Transverse colon (tissue), 4 donors: Measurements from ENCODE around the gene TMEM147. TPM values are rescaled to one million over a fixed set of nuclear protein-coding genes. Genes with fewer than 3 reads are reported as not detected.

Experiments
- DNase-seq: peaks from one replicate; pipeline ENCODE4 v3.0.0-alpha.2; 2019
- H3K27ac ChIP-seq, 4 donors: fragments of 200-600 bp; sonication (generic); 2 replicates each; pipeline ENCODE4 v1.5.1; 2016 to 2018; ENCODE audit warnings: inconsistent platforms in 4 of 4
- H3K27me3 ChIP-seq: fragments of 200-600 bp; sonication (generic); 2 replicates; pipeline ENCODE4 v1.5.1; 2017; ENCODE audit warnings: inconsistent platforms
- H3K36me3 ChIP-seq, 4 donors: fragments of 200-600 bp; sonication (generic); 2 replicates each; pipeline ENCODE4 v1.5.1; 2017 to 2019; ENCODE audit warnings: inconsistent platforms in 4 of 4
- H3K4me1 ChIP-seq, 4 donors: fragments of 200-600 bp; sonication (generic); 2 replicates each; pipeline ENCODE4 v1.5.1; 2017 to 2020; ENCODE audit warnings: inconsistent platforms in 4 of 4
- H3K4me3 ChIP-seq, 4 donors: fragments of 200-600 bp; sonication (generic); 1 replicate in 1 of 4; 2 replicates in 3 of 4; pipeline versions ENCODE4 v1.5.1 to v1.6.1; 2017 to 2019; ENCODE audit warnings: inconsistent platforms in 4 of 4
- H3K9me3 ChIP-seq, 2 donors: fragments of 200-600 bp; sonication (generic); 2 replicates each; pipeline ENCODE4 v1.5.1; 2017 to 2019; ENCODE audit warnings: inconsistent platforms in 2 of 2
- EP300 ChIP-seq: sonication (generic); formaldehyde crosslinking; IDR thresholded peaks from one replicate; pipeline ENCODE4 v1.6.1; 2017; ENCODE audit warnings: antibody characterized with exemption, low read depth
- POLR2A ChIP-seq: fragments of 450-650 bp; IDR thresholded peaks from one replicate; pipeline ENCODE4 v1.6.1; 2016; ENCODE audit warnings: antibody characterized with exemption, mild to moderate bottlenecking, moderate library complexity
- POLR2AphosphoS5 ChIP-seq, 3 donors: sonication (generic); formaldehyde crosslinking; IDR thresholded peaks; one replicate each; pipeline ENCODE4 v1.6.1; 2016; ENCODE audit warnings: antibody characterized with exemption in 3 of 3
- WGBS, 2 donors: methylation state at CpG; one replicate each; pipeline ENCODE4 v1.1.5; 2018; ENCODE audit warnings: low coverage in 1 of 2; 5-methylcytosine and 5-hydroxymethylcytosine counted together
- in situ Hi-C, 4 donors: fragments of 200-750 bp; cut with MboI; loops; one replicate each; pipeline versions ENCODE4 v1.15.0 to v1.15.1; 2017; ENCODE audit warnings: low sequenced_read_pairs in 3 of 4, low pct_ligation_motif_present in 1 of 4, low pct_unique_long_range_greater_than_20kb in 1 of 4
- intact Hi-C: fragments of 100-400 bp; cut with DNase I; formaldehyde crosslinking; loops from one replicate; pipeline ENCODE4 v1.15.1; 2023; ENCODE audit warnings: low total_unique reads
- total RNA-seq, 4 donors: library from RNA; depleted of rRNA; stranded (reverse); fragments of >200 nt; gene quantifications; one replicate each; pipeline ENCODE4 v1.1.0, GENCODE V29; 2016
- TF ChIP-seq, protein P1 (sequence below), 5 experiments: fragments of 200-600 bp in 3 of 5; fragments of 450-650 bp in 2 of 5; sonication (generic) in 3 of 5; IDR thresholded peaks; 1 replicate in 2 of 5; 2 replicates in 3 of 5; pipeline ENCODE4 v1.5.1; 2016 to 2017; ENCODE audit warnings: antibody characterized with exemption in 5 of 5, inconsistent platforms in 3 of 5, mild to moderate bottlenecking in 2 of 5, moderate library complexity in 1 of 5

The TMEM147 gene
- total RNA-seq, 4 donors from 2014 or later = 29.5 to 77.0 (median 54.0) TPM

- Histone ChIP-seq H3K27ac (no peak overlapping the region), H3K4me1 (peaks cover 14 to 17% (median 16%) of the 10 kb centered on the region in 4 donors), H3K27me3 (no peaks in the 10 kb centered on the region), H3K4me3 (no peak overlapping the region), H3K36me3 (no peaks in the 10 kb centered on the region), H3K9me3 (no peaks in the 10 kb centered on the region)
- intact Hi-C loops = loop anchor here (10.0 kb wide), 2 partner anchors 86 to 166 kb away; partner anchors contain the start of gene KMT2B
- TF ChIP-seq, protein P1, sequence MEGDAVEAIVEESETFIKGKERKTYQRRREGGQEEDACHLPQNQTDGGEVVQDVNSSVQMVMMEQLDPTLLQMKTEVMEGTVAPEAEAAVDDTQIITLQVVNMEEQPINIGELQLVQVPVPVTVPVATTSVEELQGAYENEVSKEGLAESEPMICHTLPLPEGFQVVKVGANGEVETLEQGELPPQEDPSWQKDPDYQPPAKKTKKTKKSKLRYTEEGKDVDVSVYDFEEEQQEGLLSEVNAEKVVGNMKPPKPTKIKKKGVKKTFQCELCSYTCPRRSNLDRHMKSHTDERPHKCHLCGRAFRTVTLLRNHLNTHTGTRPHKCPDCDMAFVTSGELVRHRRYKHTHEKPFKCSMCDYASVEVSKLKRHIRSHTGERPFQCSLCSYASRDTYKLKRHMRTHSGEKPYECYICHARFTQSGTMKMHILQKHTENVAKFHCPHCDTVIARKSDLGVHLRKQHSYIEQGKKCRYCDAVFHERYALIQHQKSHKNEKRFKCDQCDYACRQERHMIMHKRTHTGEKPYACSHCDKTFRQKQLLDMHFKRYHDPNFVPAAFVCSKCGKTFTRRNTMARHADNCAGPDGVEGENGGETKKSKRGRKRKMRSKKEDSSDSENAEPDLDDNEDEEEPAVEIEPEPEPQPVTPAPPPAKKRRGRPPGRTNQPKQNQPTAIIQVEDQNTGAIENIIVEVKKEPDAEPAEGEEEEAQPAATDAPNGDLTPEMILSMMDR (IDR thresholded peaks at IDR 0.05) = peak; percentile 73 to 85 (median 76)
- no peak for TF ChIP-seq EP300
- peak; percentile 56 for DNase-seq
- WGBS, 2 donors = 0 to 20% methylated on average over 3 to 6 of the region's 6 CpGs
- in situ Hi-C loops = no loop called here
Observed at GRCh38 chr19:35549174-35549788, 3.9 kb downstream of the TMEM147 start.

DNA sequence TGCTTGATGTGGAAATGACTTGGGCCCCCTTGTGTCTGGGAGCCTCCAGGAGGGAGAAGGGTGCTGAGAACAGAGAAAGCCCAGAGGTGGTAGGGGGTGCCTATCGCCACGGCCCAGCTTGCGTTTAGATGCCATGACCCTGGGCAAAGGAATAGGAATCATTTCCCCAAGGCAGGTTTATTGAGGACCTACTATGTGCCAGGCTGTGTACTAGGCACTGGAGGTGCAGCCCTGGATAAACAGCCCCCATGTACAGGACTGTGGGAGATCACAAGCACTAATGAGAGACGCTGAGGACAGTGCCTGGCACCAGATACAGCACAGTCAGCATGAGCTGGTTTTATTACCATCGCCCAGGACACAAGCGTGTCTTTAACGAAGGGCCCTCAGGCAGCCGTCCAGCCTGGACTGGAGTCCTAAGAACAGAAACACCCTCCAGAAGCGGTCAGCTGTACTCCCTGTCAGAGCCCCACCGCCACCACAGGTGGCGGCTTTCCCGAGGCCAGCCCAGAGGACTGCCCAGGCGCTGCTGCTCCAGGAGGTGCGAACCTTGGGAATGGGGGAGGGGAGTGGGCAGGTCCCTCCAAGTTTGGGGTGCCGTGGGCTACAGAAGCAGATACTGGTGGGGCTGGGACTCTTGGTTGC lies 4.6 kb downstream of the TMEM147 start:
- TF ChIP-seq, protein P1 (IDR thresholded peaks at IDR 0.05) = no peak
- no peak for TF ChIP-seq POLR2A
- TF ChIP-seq EP300 = no peak
- TF ChIP-seq POLR2AphosphoS5 (IDR thresholded peaks at IDR 0.05) = no peak
- Histone ChIP-seq H3K4me3 (no peak overlapping the region), H3K27me3 (no peaks in the 10 kb centered on the region), H3K4me1 (peaks cover 8 to 11% (median 10%) of the 10 kb centered on the region in 4 donors), H3K9me3 (no peaks in the 10 kb centered on the region), H3K36me3 (no peaks in the 10 kb centered on the region), H3K27ac (no peak overlapping the region)
- DNase-seq = no peak
- in situ Hi-C loops = no loop called here
- WGBS, 2 donors = 81 to 90% methylated on average over 4 to 12 of the region's 15 CpGs
- intact Hi-C loops = loop anchor here (10.0 kb wide), 2 partner anchors 85 to 165 kb away; partner anchors contain the start of gene KMT2B

DNA sequence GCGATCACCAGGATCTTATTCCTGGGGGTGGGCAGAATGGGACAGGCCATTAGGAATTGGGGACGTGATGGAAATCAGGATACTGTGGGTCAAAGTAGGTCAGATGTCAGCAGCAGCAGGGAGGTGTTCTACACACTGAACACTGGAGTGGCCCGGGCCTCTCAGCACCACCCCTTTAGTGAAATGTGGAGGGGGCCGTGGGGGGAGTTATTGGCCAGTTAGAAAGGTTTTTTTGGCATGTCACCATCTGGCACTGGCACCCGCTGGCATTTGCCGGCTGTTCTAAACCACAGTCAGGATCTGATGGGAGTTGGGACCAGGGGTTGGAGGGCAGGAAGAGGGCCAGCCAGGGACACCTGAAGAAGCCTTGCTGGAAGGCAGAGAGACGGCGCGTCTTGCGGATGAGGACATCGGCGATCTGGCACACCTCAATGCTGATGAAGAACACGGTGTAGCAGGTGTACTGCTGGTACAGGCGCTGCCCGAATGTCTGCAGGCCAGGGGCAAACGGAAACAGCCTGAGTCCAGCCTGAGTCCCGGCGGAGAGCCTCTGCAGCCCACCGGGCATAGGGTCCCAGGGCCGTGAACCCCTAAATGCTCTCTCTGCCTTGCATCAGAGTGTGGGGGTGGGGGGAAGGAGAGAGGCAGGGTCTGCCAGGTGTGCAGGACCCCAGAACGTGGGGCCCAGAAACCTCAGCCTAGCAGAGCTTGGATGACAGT lies 5.8 kb downstream of the TMEM147 start:
- no peak for TF ChIP-seq POLR2AphosphoS5 (IDR thresholded peaks at IDR 0.05)
- TF ChIP-seq EP300 = no peak
- no peak for TF ChIP-seq POLR2A
- TF ChIP-seq, protein P1 (IDR thresholded peaks at IDR 0.05) = no peak
- Histone ChIP-seq H3K4me1 (peaks cover 5 to 7% (median 6%) of the 10 kb centered on the region in 4 donors), H3K27ac (no peak overlapping the region), H3K9me3 (no peaks in the 10 kb centered on the region), H3K27me3 (no peaks in the 10 kb centered on the region), H3K4me3 (no peak overlapping the region), H3K36me3 (no peaks in the 10 kb centered on the region)
- intact Hi-C loops = no loop called here
- in situ Hi-C loops = no loop called here
- 82 to 83% methylated on average over 3 to 21 of the region's 21 CpGs for WGBS, 2 donors
- DNase-seq = no peak
